ENCODE measurements around the gene KCNK7. TPM values are rescaled to one million over a fixed set of nuclear protein-coding genes. Genes with fewer than 3 reads are reported as not detected.

The KCNK7 gene
- total RNA-seq, 6 donors from 2014 or later: 0.59 to 3.7 (median 1.7) TPM; not detected in 1

DNA sequence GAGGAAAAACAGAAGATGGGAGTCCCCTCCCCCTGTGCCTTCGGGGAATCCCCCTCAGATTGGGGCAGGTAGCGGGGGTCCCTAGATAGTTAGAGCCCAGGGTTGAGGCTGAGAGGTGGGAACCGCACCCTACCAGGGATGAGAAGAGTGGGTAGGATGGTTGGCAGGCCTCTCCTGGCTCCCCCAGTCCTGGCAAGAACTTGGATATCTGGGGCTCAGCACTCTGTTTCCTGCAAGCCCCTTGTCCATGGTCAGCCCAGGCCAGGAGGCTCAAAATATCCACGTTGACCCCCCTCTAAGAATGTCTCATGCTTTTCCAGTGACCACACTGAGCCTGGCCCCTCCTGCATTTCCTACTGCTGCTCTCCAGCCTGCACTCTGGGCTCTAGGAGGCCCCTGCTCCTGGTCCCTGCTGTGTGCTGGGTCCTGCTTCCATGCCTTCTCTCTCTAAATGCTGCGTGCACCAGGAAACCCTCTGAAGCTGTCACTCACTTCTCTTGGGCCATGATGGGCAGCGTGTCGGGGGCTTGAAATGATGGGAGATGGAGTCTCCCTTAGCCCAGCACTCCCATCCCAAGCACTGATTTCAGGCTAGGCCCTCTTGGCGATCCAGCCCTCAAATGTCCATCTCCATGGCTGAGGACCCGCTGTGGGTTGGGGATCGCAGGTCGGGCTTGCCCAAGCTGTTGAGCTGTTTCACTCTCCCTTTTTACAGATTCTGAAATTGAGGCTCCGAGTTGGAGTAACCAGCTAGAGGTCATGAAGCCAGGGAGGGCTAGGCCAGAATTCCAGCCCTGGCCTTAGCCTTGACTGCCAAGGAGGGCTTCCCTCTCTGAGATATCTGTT lies 16.4 kb upstream of the KCNK7 start:
- TF ChIP-seq, protein P1, sequence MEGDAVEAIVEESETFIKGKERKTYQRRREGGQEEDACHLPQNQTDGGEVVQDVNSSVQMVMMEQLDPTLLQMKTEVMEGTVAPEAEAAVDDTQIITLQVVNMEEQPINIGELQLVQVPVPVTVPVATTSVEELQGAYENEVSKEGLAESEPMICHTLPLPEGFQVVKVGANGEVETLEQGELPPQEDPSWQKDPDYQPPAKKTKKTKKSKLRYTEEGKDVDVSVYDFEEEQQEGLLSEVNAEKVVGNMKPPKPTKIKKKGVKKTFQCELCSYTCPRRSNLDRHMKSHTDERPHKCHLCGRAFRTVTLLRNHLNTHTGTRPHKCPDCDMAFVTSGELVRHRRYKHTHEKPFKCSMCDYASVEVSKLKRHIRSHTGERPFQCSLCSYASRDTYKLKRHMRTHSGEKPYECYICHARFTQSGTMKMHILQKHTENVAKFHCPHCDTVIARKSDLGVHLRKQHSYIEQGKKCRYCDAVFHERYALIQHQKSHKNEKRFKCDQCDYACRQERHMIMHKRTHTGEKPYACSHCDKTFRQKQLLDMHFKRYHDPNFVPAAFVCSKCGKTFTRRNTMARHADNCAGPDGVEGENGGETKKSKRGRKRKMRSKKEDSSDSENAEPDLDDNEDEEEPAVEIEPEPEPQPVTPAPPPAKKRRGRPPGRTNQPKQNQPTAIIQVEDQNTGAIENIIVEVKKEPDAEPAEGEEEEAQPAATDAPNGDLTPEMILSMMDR (IDR thresholded peaks at IDR 0.05): no peak
- TF ChIP-seq POLR2A (IDR thresholded peaks at IDR 0.05) (no peak), POLR2AphosphoS5 (IDR thresholded peaks at IDR 0.05) (no peak), EP300 (IDR thresholded peaks at IDR 0.05) (no peak)
- Histone ChIP-seq H3K4me3 (peak overlapping the region; percentile 13 to 100 (median 96)), H3K9me3 (no peaks in the 10 kb centered on the region), H3K36me3 (peaks cover 0 to 37% (median 20%) of the 10 kb centered on the region in 4 donors), H3K27me3 (no peaks in the 10 kb centered on the region), H3K27ac (peak overlapping the region; percentile 94 to 96 (median 95)), H3K4me1 (peaks cover 63 to 75% (median 71%) of the 10 kb centered on the region in 4 donors)
- ATAC-seq (ENCODE audit: low FRiP score in 2 of 2) (no peak), DNase-seq (no peak)
- WGBS, 2 donors: 51 to 52% methylated on average over 9 to 12 of the region's 12 CpGs

DNA sequence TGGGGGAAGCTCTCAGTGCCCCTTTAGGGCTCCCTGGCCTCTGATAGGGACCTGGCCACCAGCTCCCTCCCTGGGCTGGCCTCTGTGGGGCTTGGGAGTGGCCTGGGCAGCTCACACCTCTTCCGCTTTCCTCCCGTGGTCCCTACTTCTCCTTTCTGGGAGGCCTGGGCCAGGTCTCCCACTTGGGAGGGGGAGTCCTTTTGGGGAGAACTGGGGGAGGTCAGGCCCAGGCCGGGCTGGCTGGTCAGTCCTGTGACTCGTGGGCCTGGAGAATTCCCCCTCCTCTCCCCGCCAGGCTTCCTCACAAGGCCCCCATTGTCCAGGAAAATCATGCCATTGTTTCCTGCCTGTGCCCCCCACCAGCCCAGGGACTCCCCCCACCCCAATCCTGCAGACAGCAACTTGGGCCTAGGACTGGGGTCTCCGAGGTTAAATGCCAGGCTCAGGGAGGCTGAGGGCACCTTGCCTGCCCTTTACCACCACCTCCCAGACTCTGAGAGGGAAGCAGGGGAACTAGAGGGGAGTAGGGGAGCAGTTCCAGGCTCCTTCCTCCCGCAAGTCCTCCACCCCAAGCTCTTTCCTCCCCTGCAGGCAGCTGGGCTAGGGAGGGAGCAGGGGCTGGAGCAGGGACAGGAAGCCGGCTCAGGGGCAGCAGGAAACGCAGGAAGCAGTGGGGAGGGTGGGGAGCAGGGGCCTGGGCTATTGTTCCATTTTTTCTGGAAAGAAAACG lies 15.6 kb upstream of the KCNK7 start:
- DNase-seq: peak in 1 of 2 donors; percentile 80
- H3K4me3 ChIP-seq: peak overlapping the region; percentile 15 to 100 (median 96)
- H3K27ac ChIP-seq: peak overlapping the region; percentile 94 to 96 (median 95)
- peaks cover 0 to 45% (median 22%) of the 10 kb centered on the region in 4 donors for H3K36me3 ChIP-seq
- no peak for ATAC-seq (ENCODE audit: low FRiP score in 2 of 2)
- TF ChIP-seq EP300 (IDR thresholded peaks at IDR 0.05) (no peak), POLR2AphosphoS5 (IDR thresholded peaks at IDR 0.05) (peak; percentile 42 to 62), POLR2A (IDR thresholded peaks at IDR 0.05) (no peak)
- TF ChIP-seq, protein P1 (IDR thresholded peaks at IDR 0.05): no peak
- H3K9me3 ChIP-seq: no peaks in the 10 kb centered on the region
- H3K4me1 ChIP-seq: peaks cover 60 to 73% (median 69%) of the 10 kb centered on the region in 4 donors
- 40 to 42% methylated on average over 9 to 10 of the region's 10 CpGs for WGBS, 2 donors
- H3K27me3 ChIP-seq: no peaks in the 10 kb centered on the region

DNA sequence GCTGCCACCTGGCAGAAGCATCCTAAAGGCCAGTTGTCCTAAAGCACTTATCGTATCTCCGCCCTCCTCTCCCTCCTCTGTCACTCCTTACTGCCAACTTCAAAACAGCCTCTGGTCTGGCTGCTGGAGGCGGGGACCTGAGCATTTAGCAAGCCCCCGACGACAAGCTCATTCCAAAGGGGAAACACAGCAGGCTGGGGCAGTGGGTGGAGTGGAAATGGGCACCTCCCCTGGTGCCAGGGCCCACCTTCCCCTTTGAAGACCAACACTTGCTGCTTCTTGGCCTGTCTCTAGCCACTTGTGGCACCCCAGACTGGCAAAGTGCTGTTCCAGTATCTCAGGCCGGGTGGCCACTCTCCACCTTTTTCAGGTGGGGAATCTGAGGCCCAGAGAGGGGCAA lies 14.8 kb upstream of the KCNK7 start:
- peak overlapping the region in 3 of 4 donors; percentile 94 to 100 (median 99) for H3K4me3 ChIP-seq
- peaks cover 65 to 77% (median 70%) of the 10 kb centered on the region in 4 donors for H3K4me1 ChIP-seq
- DNase-seq (no peak), ATAC-seq (ENCODE audit: low FRiP score in 2 of 2) (no peak)
- peaks cover 5 to 53% (median 27%) of the 10 kb centered on the region in 4 donors for H3K36me3 ChIP-seq
- H3K27me3 ChIP-seq: no peaks in the 10 kb centered on the region
- 41 to 54% methylated on average over 6 of the region's 6 CpGs for WGBS, 2 donors
- H3K27ac ChIP-seq: peak overlapping the region; percentile 94 to 96 (median 95)
- no peaks in the 10 kb centered on the region for H3K9me3 ChIP-seq
- TF ChIP-seq EP300 (IDR thresholded peaks at IDR 0.05): no peak
- no peak for TF ChIP-seq POLR2A (IDR thresholded peaks at IDR 0.05)
- TF ChIP-seq, protein P1 (IDR thresholded peaks at IDR 0.05): no peak
- TF ChIP-seq POLR2AphosphoS5 (IDR thresholded peaks at IDR 0.05): no peak

DNA sequence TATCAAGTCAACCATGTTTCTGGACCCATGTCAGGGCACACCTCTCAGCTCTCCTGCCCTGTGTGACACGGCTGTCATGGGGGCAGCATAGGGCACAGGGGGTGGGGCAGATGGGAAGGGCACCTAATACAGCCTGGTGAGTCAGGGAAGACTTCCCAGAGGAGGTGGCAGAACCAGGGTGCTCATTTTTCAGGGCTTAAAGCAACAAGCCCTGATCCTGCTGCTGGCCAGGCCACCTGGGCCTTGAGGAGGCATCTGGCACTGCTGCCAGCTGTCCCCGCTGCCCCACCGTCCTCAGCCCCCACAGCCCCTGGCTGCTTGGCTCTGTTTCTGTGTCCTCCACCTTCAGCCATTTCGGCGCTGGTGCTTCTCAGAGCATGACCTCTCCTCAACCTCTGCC lies 14.1 kb upstream of the KCNK7 start:
- no peaks in the 10 kb centered on the region for H3K9me3 ChIP-seq
- peaks cover 65 to 77% (median 70%) of the 10 kb centered on the region in 4 donors for H3K4me1 ChIP-seq
- DNase-seq (no peak), ATAC-seq (ENCODE audit: low FRiP score in 2 of 2) (no peak)
- 64 to 85% methylated on average over 4 to 5 of the region's 5 CpGs for WGBS, 2 donors
- TF ChIP-seq EP300 (IDR thresholded peaks at IDR 0.05) (no peak), POLR2A (IDR thresholded peaks at IDR 0.05) (no peak), POLR2AphosphoS5 (IDR thresholded peaks at IDR 0.05) (no peak)
- TF ChIP-seq, protein P1 (IDR thresholded peaks at IDR 0.05): no peak
- peak overlapping the region in 1 of 4 donors; percentile 99 for H3K4me3 ChIP-seq
- H3K27me3 ChIP-seq: no peaks in the 10 kb centered on the region
- peaks cover 12 to 61% (median 35%) of the 10 kb centered on the region in 4 donors for H3K36me3 ChIP-seq
- H3K27ac ChIP-seq: peak overlapping the region; percentile 94 to 96 (median 95)
